ENCODE data around the gene NXPH4.

NXPH4 gene

DNA sequence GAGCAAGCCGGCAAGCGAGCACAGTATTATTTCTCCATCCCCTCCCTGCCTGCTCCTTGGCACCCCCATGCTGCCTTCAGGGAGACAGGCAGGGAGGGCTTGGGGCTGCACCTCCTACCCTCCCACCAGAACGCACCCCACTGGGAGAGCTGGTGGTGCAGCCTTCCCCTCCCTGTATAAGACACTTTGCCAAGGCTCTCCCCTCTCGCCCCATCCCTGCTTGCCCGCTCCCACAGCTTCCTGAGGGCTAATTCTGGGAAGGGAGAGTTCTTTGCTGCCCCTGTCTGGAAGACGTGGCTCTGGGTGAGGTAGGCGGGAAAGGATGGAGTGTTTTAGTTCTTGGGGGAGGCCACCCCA is 3.9 kb upstream of the NXPH4 start:
- TF ChIP-seq, protein P1, sequence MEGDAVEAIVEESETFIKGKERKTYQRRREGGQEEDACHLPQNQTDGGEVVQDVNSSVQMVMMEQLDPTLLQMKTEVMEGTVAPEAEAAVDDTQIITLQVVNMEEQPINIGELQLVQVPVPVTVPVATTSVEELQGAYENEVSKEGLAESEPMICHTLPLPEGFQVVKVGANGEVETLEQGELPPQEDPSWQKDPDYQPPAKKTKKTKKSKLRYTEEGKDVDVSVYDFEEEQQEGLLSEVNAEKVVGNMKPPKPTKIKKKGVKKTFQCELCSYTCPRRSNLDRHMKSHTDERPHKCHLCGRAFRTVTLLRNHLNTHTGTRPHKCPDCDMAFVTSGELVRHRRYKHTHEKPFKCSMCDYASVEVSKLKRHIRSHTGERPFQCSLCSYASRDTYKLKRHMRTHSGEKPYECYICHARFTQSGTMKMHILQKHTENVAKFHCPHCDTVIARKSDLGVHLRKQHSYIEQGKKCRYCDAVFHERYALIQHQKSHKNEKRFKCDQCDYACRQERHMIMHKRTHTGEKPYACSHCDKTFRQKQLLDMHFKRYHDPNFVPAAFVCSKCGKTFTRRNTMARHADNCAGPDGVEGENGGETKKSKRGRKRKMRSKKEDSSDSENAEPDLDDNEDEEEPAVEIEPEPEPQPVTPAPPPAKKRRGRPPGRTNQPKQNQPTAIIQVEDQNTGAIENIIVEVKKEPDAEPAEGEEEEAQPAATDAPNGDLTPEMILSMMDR (conservative IDR thresholded peaks at IDR 0.05; ENCODE audit: low read depth, low read length), result no peak
- no peak for DNase-seq (ENCODE audit: low read depth)
- H3K4me3 ChIP-seq (ENCODE audit: low read length), result no peak overlapping the region

GRCh38 chr12:57213058-57213715 is 3.4 kb upstream of the NXPH4 start:
- peak; percentile 43 for DNase-seq (ENCODE audit: low read depth)
- no peak overlapping the region for H3K4me3 ChIP-seq (ENCODE audit: low read length)
- TF ChIP-seq, protein P1 (conservative IDR thresholded peaks at IDR 0.05; ENCODE audit: low read depth, low read length), result peak; percentile 96

- TF ChIP-seq, protein P1 (conservative IDR thresholded peaks at IDR 0.05; ENCODE audit: low read depth, low read length), result no peak
- no peak overlapping the region for H3K4me3 ChIP-seq (ENCODE audit: low read length)
Measured at GRCh38 chr12:57213763-57214397, 2.7 kb upstream of the NXPH4 start.

DNA sequence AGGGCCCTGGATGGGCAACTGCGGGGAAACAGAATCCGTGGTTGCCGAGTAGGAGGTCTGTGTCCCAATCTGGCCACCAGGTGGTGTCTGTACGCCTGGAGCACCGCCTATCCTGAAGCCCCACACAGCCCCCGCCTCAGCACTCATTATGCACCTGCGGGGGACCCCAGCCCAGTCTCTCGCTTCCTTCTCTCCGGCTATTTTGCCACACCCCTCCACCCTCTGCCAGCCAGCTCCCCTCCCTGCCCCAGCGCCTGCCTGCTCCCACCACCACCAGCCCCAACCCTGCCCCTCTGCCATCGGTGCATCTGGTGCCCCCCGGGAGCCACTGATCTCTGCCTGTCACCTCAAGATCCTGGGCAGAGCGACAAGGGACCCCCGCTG is 2.2 kb upstream of the NXPH4 start:
- DNase-seq (ENCODE audit: low read depth), result no peak
- TF ChIP-seq, protein P1 (conservative IDR thresholded peaks at IDR 0.05; ENCODE audit: low read depth, low read length), result peak; percentile 85
- no peak overlapping the region for H3K4me3 ChIP-seq (ENCODE audit: low read length)

More at GRCh38 chr12:57213763-57214397, 2.7 kb upstream of the NXPH4 start:
- no peak for DNase-seq (ENCODE audit: low read depth)

DNA sequence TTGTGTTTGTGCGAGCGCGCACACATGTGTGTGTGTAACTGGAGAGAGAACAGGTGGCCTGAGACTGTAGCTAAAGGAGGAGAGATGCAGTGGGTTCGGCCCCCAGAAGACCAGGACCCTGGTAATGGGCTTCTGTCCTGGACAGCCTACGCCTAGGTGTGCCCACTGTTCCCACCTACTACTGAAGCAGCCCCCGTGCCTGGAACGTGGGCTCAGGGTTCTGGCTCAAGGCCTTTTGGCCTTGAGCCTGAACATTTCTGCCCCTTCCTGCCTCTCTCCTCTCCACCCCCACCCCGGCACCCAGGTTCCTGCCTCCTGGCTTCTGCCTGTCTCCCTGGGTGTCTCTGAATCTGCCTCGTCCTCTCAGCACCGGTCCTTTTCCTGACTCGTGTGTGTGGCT is 1.5 kb upstream of the NXPH4 start:
- no peak overlapping the region for H3K4me3 ChIP-seq (ENCODE audit: low read length)
- TF ChIP-seq, protein P1 (conservative IDR thresholded peaks at IDR 0.05; ENCODE audit: low read depth, low read length), result no peak
- no peak for DNase-seq (ENCODE audit: low read depth)

- no peak overlapping the region for H3K4me3 ChIP-seq (ENCODE audit: low read length)
- TF ChIP-seq, protein P1 (conservative IDR thresholded peaks at IDR 0.05; ENCODE audit: low read depth, low read length), result no peak
- DNase-seq (ENCODE audit: low read depth), result no peak
Measured at GRCh38 chr12:57215668-57216013, 953 bp upstream of the NXPH4 start.
